Caco-2 (cell line): ENCODE data around the gene SFXN2. TPM values are rescaled to one million over a fixed set of nuclear protein-coding genes. Genes with fewer than 3 reads are reported as not detected.

Experiments
- BruUV-seq: library from RNA; stranded (reverse); fragments of 400-500 nt; replicated peaks from 2 replicates; lab custom pipeline; 2021; lab: Mats Ljungman, UMichigan
- CTCF ChIA-PET: fragments of 300-600 bp; sonication (Branson Sonifier 250); formaldehyde crosslinking; loops from one replicate; lab custom pipeline; 2022; ENCODE audit warnings: antibody characterized with exemption; lab: Charles Lee
- POLR2A ChIA-PET: fragments of 300-600 bp; sonication (Branson Sonifier 250); formaldehyde crosslinking; loops from one replicate; lab custom pipeline; 2022; ENCODE audit warnings: antibody characterized with exemption; lab: Charles Lee
- DNase-seq, 2 experiments: peaks; one replicate each; pipeline versions ENCODE4 v3.0.0 to v3.0.0-alpha.2; 2020 to 2022
- H3K27me3 ChIP-seq: replicated peaks from 2 replicates; pipeline ENCODE4 v1.6.0; 2011; ENCODE audit warnings: low read length; ENCODE audit not compliant: control insufficient read depth, insufficient read depth
- H3K36me3 ChIP-seq: 2 replicates; pipeline ENCODE4 v1.5.1; 2011; ENCODE audit warnings: low read length; ENCODE audit not compliant: control insufficient read depth, insufficient read depth
- H3K4me1 ChIP-seq: fragments of 250-450 bp; sonication (Bioruptor Pico); 2 replicates; pipeline ENCODE4 v1.5.1; 2020; ENCODE audit warnings: mild to moderate bottlenecking
- H3K4me3 ChIP-seq: 2 replicates; pipeline ENCODE4 v1.5.1; 2011; ENCODE audit warnings: low read depth, mild to moderate bottlenecking, control low read depth, low read length
- H3K9me3 ChIP-seq: fragments of 250-450 bp; sonication (Bioruptor Pico); 2 replicates; pipeline ENCODE4 v1.5.1; 2020; ENCODE audit warnings: mild to moderate bottlenecking, moderate library complexity
- H3K27ac Mint-ChIP-seq: one replicate; pipeline ENCODE4 v1.8.0; 2022; ENCODE audit warnings: mixed read lengths; ENCODE audit not compliant: unreplicated experiment
- H3K27me3 Mint-ChIP-seq: one replicate; pipeline ENCODE4 v1.8.0; 2022; ENCODE audit warnings: mixed read lengths; ENCODE audit not compliant: insufficient read depth, unreplicated experiment
- H3K36me3 Mint-ChIP-seq: one replicate; pipeline ENCODE4 v1.8.0; 2022; ENCODE audit warnings: mild to moderate bottlenecking, mixed read lengths; ENCODE audit not compliant: insufficient read depth, unreplicated experiment
- H3K4me1 Mint-ChIP-seq: one replicate; pipeline ENCODE4 v1.8.0; 2022; ENCODE audit warnings: low read depth, mixed read lengths; ENCODE audit not compliant: unreplicated experiment
- H3K4me3 Mint-ChIP-seq: one replicate; pipeline ENCODE4 v1.8.0; 2022; ENCODE audit warnings: mild to moderate bottlenecking, moderate library complexity, mixed read lengths; ENCODE audit not compliant: unreplicated experiment
- H3K9me3 Mint-ChIP-seq: one replicate; pipeline ENCODE4 v1.8.0; 2022; ENCODE audit warnings: mixed read lengths; ENCODE audit not compliant: unreplicated experiment
- intact Hi-C: fragments of 100-400 bp; cut with micrococcal nuclease; formaldehyde crosslinking; loops from one replicate; pipeline ENCODE4 v1.10.0; 2022; ENCODE audit not compliant: unreplicated experiment
- total RNA-seq: library from RNA; stranded (reverse); gene quantifications from 2 replicates; pipeline ENCODE4 v1.2.3, GENCODE V29; 2022
- TF ChIP-seq, protein P1 (sequence below), 2 experiments: fragments of 200-600 bp in 1 of 2; IDR thresholded peaks; 1 replicate in 1 of 2; 2 replicates in 1 of 2; pipeline versions ENCODE4 v1.5.1 to v1.8.0; 2011 to 2022; ENCODE audit warnings: antibody characterized with exemption in 1 of 2, control low read depth in 1 of 2, inconsistent platforms in 1 of 2, low read depth in 1 of 2, low read length in 1 of 2, mild to moderate bottlenecking in 1 of 2, moderate library complexity in 1 of 2; ENCODE audit not compliant: insufficient read depth in 1 of 2, severe bottlenecking in 1 of 2, unreplicated experiment in 1 of 2

SFXN2 gene
- total RNA-seq, 1 experiment from 2014 or later = 40.0 TPM

DNA sequence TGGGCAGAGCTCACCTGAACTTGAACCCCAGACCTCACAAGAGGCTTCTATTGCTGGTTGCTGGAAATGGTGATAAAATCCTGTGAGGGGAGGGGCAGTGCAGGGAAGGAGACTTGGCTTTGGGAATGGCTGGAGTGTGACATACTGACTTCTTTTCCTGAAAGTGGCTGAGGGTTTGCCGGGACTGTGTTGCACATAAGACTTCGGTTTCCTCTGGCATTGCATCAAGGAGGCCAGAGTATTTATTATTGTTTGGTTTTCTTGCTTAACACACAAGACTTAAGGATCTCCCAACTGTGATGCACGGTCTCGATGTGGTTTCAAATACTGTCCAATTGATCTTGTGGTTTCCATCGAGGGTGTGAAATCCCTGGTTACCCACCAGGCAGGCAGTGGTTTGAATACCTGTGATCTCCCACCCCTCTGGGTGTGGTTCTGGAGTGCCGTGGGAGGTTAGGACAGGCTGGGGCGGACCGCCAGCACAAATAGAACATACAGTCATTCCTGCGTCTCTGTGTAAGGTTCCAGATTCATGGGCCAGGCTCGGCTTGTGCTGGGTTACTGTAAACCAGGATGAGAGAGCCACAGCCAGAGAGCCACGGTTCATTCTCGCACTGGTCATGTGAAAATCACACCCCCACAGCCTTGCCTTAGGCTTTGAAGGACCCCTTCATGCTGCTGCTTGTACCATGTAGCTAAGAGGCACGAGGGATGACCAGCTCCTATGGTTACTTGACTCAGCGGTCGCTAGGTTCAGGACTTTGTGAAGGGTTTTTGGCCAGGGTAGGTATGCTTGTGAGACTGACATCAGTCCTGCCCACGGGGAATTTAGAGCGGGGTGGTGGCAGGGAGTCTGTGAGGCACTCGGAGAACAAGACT, 68.5 kb downstream of the SFXN2 start:
- no peaks in the 10 kb centered on the region for H3K9me3 ChIP-seq
- no peak overlapping the region for H3K4me3 ChIP-seq
- ChIA-PET CTCF (no interaction called here), POLR2A (no interaction called here)
- H3K36me3 ChIP-seq = no peaks in the 10 kb centered on the region
- BruUV-seq = no TSS peak
- peaks cover 29% of the 10 kb centered on the region for H3K4me1 ChIP-seq
- intact Hi-C loops = no loop called here
- Mint-ChIP-seq H3K36me3 (peaks cover 10% of the 10 kb centered on the region), H3K27ac (no peak overlapping the region), H3K4me1 (peaks cover 12% of the 10 kb centered on the region), H3K4me3 (no peak overlapping the region), H3K27me3 (no peaks in the 10 kb centered on the region), H3K9me3 (no peaks in the 10 kb centered on the region)
- no peaks in the 10 kb centered on the region for H3K27me3 ChIP-seq
- TF ChIP-seq, protein P1, sequence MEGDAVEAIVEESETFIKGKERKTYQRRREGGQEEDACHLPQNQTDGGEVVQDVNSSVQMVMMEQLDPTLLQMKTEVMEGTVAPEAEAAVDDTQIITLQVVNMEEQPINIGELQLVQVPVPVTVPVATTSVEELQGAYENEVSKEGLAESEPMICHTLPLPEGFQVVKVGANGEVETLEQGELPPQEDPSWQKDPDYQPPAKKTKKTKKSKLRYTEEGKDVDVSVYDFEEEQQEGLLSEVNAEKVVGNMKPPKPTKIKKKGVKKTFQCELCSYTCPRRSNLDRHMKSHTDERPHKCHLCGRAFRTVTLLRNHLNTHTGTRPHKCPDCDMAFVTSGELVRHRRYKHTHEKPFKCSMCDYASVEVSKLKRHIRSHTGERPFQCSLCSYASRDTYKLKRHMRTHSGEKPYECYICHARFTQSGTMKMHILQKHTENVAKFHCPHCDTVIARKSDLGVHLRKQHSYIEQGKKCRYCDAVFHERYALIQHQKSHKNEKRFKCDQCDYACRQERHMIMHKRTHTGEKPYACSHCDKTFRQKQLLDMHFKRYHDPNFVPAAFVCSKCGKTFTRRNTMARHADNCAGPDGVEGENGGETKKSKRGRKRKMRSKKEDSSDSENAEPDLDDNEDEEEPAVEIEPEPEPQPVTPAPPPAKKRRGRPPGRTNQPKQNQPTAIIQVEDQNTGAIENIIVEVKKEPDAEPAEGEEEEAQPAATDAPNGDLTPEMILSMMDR (IDR thresholded peaks at IDR 0.05; ENCODE audit: insufficient read depth in 1 of 2, low read depth in 1 of 2, low read length in 1 of 2, severe bottlenecking in 1 of 2, unreplicated experiment in 1 of 2) = no peak
- no peak for DNase-seq

DNA sequence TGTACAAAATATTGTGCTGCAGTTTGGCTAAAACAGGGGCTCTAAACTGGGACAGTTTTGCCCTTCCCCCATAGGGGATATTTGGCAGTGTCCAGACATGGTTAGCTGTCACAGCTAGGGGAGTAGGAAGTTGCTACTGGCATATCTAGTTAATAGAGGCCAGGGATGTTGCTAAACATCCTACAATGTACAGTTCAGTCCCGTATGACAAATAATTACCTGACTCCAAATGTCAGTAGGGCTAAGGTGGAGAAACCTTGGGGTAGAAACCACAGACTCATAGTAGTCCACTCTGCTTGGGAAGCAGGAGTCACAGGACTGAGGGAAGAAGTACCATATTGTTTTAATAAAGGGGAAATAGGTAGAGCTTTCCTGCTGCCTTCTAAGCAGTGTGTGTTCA, 69.1 kb downstream of the SFXN2 start:
- Mint-ChIP-seq H3K4me1 (peaks cover 7% of the 10 kb centered on the region), H3K9me3 (no peaks in the 10 kb centered on the region), H3K4me3 (no peak overlapping the region), H3K27me3 (no peaks in the 10 kb centered on the region), H3K27ac (peak overlapping the region; percentile 33), H3K36me3 (peaks cover 7% of the 10 kb centered on the region)
- DNase-seq = no peak
- intact Hi-C loops = no loop called here
- H3K27me3 ChIP-seq = no peaks in the 10 kb centered on the region
- TF ChIP-seq, protein P1 (IDR thresholded peaks at IDR 0.05; ENCODE audit: insufficient read depth in 1 of 2, low read depth in 1 of 2, low read length in 1 of 2, severe bottlenecking in 1 of 2, unreplicated experiment in 1 of 2) = no peak
- ChIA-PET CTCF (no interaction called here), POLR2A (no interaction called here)
- no TSS peak for BruUV-seq
- H3K4me3 ChIP-seq = no peak overlapping the region
- H3K9me3 ChIP-seq = no peaks in the 10 kb centered on the region
- peaks cover 24% of the 10 kb centered on the region for H3K4me1 ChIP-seq
- no peaks in the 10 kb centered on the region for H3K36me3 ChIP-seq

DNA sequence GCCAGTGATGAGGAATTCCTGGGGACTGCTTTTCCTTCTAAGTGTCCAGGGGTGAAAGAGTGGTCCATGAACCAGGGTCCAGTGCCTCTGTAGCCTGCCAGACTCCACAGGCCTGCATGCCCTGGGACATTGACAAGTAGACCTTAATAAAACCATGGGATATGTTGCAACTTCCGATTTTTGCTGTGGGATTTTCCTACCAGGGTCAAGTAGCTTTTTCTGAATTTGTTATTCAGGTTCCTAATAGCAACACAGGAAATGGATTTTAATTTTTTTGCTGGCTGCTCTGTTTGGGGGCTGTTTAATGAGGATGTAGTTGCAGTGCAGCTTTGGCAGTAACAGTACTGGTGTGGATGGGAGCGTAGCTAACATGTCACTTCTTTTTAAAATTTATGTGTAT, 71.4 kb downstream of the SFXN2 start:
- no peaks in the 10 kb centered on the region for H3K27me3 Mint-ChIP-seq
- TF ChIP-seq, protein P1 (IDR thresholded peaks at IDR 0.05; ENCODE audit: insufficient read depth in 1 of 2, low read depth in 1 of 2, low read length in 1 of 2, severe bottlenecking in 1 of 2, unreplicated experiment in 1 of 2) = no peak

More for the DNA sequence above, 71.4 kb downstream of the SFXN2 start:
- Histone ChIP-seq H3K27me3 (no peaks in the 10 kb centered on the region), H3K4me1 (peaks cover 17% of the 10 kb centered on the region), H3K4me3 (no peak overlapping the region), H3K36me3 (no peaks in the 10 kb centered on the region), H3K9me3 (no peaks in the 10 kb centered on the region)
- peaks cover 7% of the 10 kb centered on the region for H3K36me3 Mint-ChIP-seq
- intact Hi-C loops = no loop called here
- H3K27ac Mint-ChIP-seq = no peak overlapping the region
- no peak for DNase-seq
- no peaks in the 10 kb centered on the region for H3K9me3 Mint-ChIP-seq
- H3K4me3 Mint-ChIP-seq = no peak overlapping the region
- no peaks in the 10 kb centered on the region for H3K4me1 Mint-ChIP-seq
- CTCF ChIA-PET = no interaction called here
- no TSS peak for BruUV-seq
- POLR2A ChIA-PET = no interaction called here
